ENCODE results near the gene CCDC142.

CCDC142 gene

GRCh38 chr2:74454654-74455511 lies 27.9 kb downstream of the CCDC142 start, which contains the start of gene INO80B:
TSS of gene INO80B (plus strand) at chr2:74455087. CDS start at chr2:74455117, 30 bp downstream.
- H3K79me1 ChIP-seq (replicated peaks; ENCODE audit: low read length, poor library complexity, severe bottlenecking) = peaks cover 17% of the 10 kb centered on the region
- H3K27ac ChIP-seq (ENCODE audit: low read length, poor library complexity, severe bottlenecking) = peak within 1 kb of the TSS; percentile 10
- peak within 1 kb of the TSS; percentile 91 for H3K9ac ChIP-seq (ENCODE audit: low read length)
- H4K91ac ChIP-seq (ENCODE audit: low read length) = no peak within 1 kb of the TSS
- H3K4me2 ChIP-seq (ENCODE audit: low read length, poor library complexity, severe bottlenecking) = peak within 1 kb of the TSS; percentile 92
- H3K9me3 ChIP-seq (ENCODE audit: control insufficient read depth, low read length) = no peaks in the 10 kb centered on the region
- H2AFZ ChIP-seq (ENCODE audit: low read depth, low read length) = peak within 1 kb of the TSS; percentile 15
- peaks cover 11% of the 10 kb centered on the region for H3K4me1 ChIP-seq (ENCODE audit: control insufficient read depth, insufficient read depth, low read depth, low read length)
- H2BK15ac ChIP-seq (ENCODE audit: low read depth, poor library complexity, severe bottlenecking) = no peak within 1 kb of the TSS
- peaks cover 2 to 8% of the 10 kb centered on the region in 2 experiments for H3K36me3 ChIP-seq (ENCODE audit: control insufficient read depth in 1 of 2, insufficient read depth in 2 of 2, low read depth in 1 of 2, low read length in 2 of 2)
- no peak within 1 kb of the TSS for H3K4ac ChIP-seq (ENCODE audit: low read depth in 1 of 2, low read length in 2 of 2)
- no peaks in the 10 kb centered on the region for H3K27me3 ChIP-seq (ENCODE audit: control insufficient read depth in 1 of 2, insufficient read depth in 1 of 2, low read length in 2 of 2)
- H3K4me3 ChIP-seq (ENCODE audit: insufficient read depth in 1 of 2, low read depth in 1 of 2, low read length in 2 of 2) = peak within 1 kb of the TSS; percentile 61 to 94
- H2BK12ac ChIP-seq (ENCODE audit: low read length in 2 of 2) = no peak within 1 kb of the TSS
- DNase-seq = peak; percentile 98
- no peak within 1 kb of the TSS for H2BK5ac ChIP-seq (ENCODE audit: low read depth, low read length, poor library complexity, severe bottlenecking)
- H2BK120ac ChIP-seq (ENCODE audit: low read depth, low read length) = no peak within 1 kb of the TSS
- H2AK5ac ChIP-seq (ENCODE audit: low read length, severe bottlenecking) = no peak within 1 kb of the TSS
- WGBS = 2% methylated on average over 39 of the region's 40 CpGs
- no peak within 1 kb of the TSS for H3K14ac ChIP-seq (ENCODE audit: low read length in 2 of 2)
- H4K8ac ChIP-seq (ENCODE audit: low read length) = peak within 1 kb of the TSS; percentile 75
- peak within 1 kb of the TSS in 1 of 2 experiments; percentile 17 for H3K23ac ChIP-seq (ENCODE audit: low read length in 2 of 2)
- peak within 1 kb of the TSS in 1 of 2 experiments; percentile 51 for H3K18ac ChIP-seq (ENCODE audit: low read depth in 1 of 2, low read length in 2 of 2)

- Histone ChIP-seq H2BK12ac (ENCODE audit: low read length in 2 of 2) (no peak overlapping the region), H2AK5ac (ENCODE audit: low read length, severe bottlenecking) (no peak overlapping the region), H3K4me2 (ENCODE audit: low read length, poor library complexity, severe bottlenecking) (no peak overlapping the region), H2BK5ac (ENCODE audit: low read depth, low read length, poor library complexity, severe bottlenecking) (no peak overlapping the region), H3K27me3 (ENCODE audit: control insufficient read depth in 1 of 2, insufficient read depth in 1 of 2, low read length in 2 of 2) (no peaks in the 10 kb centered on the region), H2AFZ (ENCODE audit: low read depth, low read length) (no peak overlapping the region), H3K23ac (ENCODE audit: low read length in 2 of 2) (no peak overlapping the region), H2BK120ac (ENCODE audit: low read depth, low read length) (no peak overlapping the region), H3K9me3 (ENCODE audit: control insufficient read depth, low read length) (no peaks in the 10 kb centered on the region), H4K8ac (ENCODE audit: low read length) (no peak overlapping the region), H3K4ac (ENCODE audit: low read depth in 1 of 2, low read length in 2 of 2) (no peak overlapping the region), H3K4me1 (ENCODE audit: control insufficient read depth, insufficient read depth, low read depth, low read length) (peaks cover 6% of the 10 kb centered on the region), H3K79me1 (replicated peaks; ENCODE audit: low read length, poor library complexity, severe bottlenecking) (peaks cover 7% of the 10 kb centered on the region), H2BK15ac (ENCODE audit: low read depth, poor library complexity, severe bottlenecking) (no peak overlapping the region), H3K27ac (ENCODE audit: low read length, poor library complexity, severe bottlenecking) (no peak overlapping the region), H4K91ac (ENCODE audit: low read length) (no peak overlapping the region), H3K14ac (ENCODE audit: low read length in 2 of 2) (no peak overlapping the region), H3K4me3 (ENCODE audit: insufficient read depth in 1 of 2, low read depth in 1 of 2, low read length in 2 of 2) (no peak overlapping the region), H3K36me3 (ENCODE audit: control insufficient read depth in 1 of 2, insufficient read depth in 2 of 2, low read depth in 1 of 2, low read length in 2 of 2) (no peaks in the 10 kb centered on the region), H3K9ac (ENCODE audit: low read length) (no peak overlapping the region), H3K18ac (ENCODE audit: low read depth in 1 of 2, low read length in 2 of 2) (no peak overlapping the region)
- 84% methylated on average over 3 of the region's 3 CpGs for WGBS
- DNase-seq = no peak
Observed at GRCh38 chr2:74450570-74451190, 32.1 kb downstream of the CCDC142 start.

GRCh38 chr2:74448771-74449170 lies 34.0 kb downstream of the CCDC142 start:
- WGBS = 91% methylated on average over 1 of the region's 2 CpGs
- H3K14ac ChIP-seq (ENCODE audit: low read length in 2 of 2) = no peak overlapping the region
- no peak overlapping the region for H2BK5ac ChIP-seq (ENCODE audit: low read depth, low read length, poor library complexity, severe bottlenecking)
- H2BK12ac ChIP-seq (ENCODE audit: low read length in 2 of 2) = no peak overlapping the region
- H3K9ac ChIP-seq (ENCODE audit: low read length) = no peak overlapping the region
- no peak overlapping the region for H3K4me2 ChIP-seq (ENCODE audit: low read length, poor library complexity, severe bottlenecking)
- no peaks in the 10 kb centered on the region for H3K27me3 ChIP-seq (ENCODE audit: control insufficient read depth in 1 of 2, insufficient read depth in 1 of 2, low read length in 2 of 2)
- peaks cover 7% of the 10 kb centered on the region for H3K4me1 ChIP-seq (ENCODE audit: control insufficient read depth, insufficient read depth, low read depth, low read length)
- no peak overlapping the region for H4K8ac ChIP-seq (ENCODE audit: low read length)
- H2BK120ac ChIP-seq (ENCODE audit: low read depth, low read length) = no peak overlapping the region
- no peaks in the 10 kb centered on the region for H3K79me1 ChIP-seq (replicated peaks; ENCODE audit: low read length, poor library complexity, severe bottlenecking)
- no peak for DNase-seq
- H4K91ac ChIP-seq (ENCODE audit: low read length) = no peak overlapping the region
- H3K9me3 ChIP-seq (ENCODE audit: control insufficient read depth, low read length) = no peaks in the 10 kb centered on the region
- no peak overlapping the region for H3K27ac ChIP-seq (ENCODE audit: low read length, poor library complexity, severe bottlenecking)
- no peak overlapping the region for H3K18ac ChIP-seq (ENCODE audit: low read depth in 1 of 2, low read length in 2 of 2)
- H3K4me3 ChIP-seq (ENCODE audit: insufficient read depth in 1 of 2, low read depth in 1 of 2, low read length in 2 of 2) = no peak overlapping the region
- H3K36me3 ChIP-seq (ENCODE audit: control insufficient read depth in 1 of 2, insufficient read depth in 2 of 2, low read depth in 1 of 2, low read length in 2 of 2) = no peaks in the 10 kb centered on the region
- no peak overlapping the region for H3K4ac ChIP-seq (ENCODE audit: low read depth in 1 of 2, low read length in 2 of 2)
- no peak overlapping the region for H3K23ac ChIP-seq (ENCODE audit: low read length in 2 of 2)
- H2AK5ac ChIP-seq (ENCODE audit: low read length, severe bottlenecking) = no peak overlapping the region
- no peak overlapping the region for H2BK15ac ChIP-seq (ENCODE audit: low read depth, poor library complexity, severe bottlenecking)
- H2AFZ ChIP-seq (ENCODE audit: low read depth, low read length) = no peak overlapping the region

- Histone ChIP-seq H3K27ac (ENCODE audit: low read length, poor library complexity, severe bottlenecking) (no peak overlapping the region), H2AK5ac (ENCODE audit: low read length, severe bottlenecking) (no peak overlapping the region), H3K27me3 (ENCODE audit: control insufficient read depth in 1 of 2, insufficient read depth in 1 of 2, low read length in 2 of 2) (no peaks in the 10 kb centered on the region), H2BK120ac (ENCODE audit: low read depth, low read length) (no peak overlapping the region), H2BK5ac (ENCODE audit: low read depth, low read length, poor library complexity, severe bottlenecking) (no peak overlapping the region), H3K4me1 (ENCODE audit: control insufficient read depth, insufficient read depth, low read depth, low read length) (peaks cover 11% of the 10 kb centered on the region), H3K9ac (ENCODE audit: low read length) (no peak overlapping the region), H3K4me2 (ENCODE audit: low read length, poor library complexity, severe bottlenecking) (no peak overlapping the region), H3K18ac (ENCODE audit: low read depth in 1 of 2, low read length in 2 of 2) (no peak overlapping the region), H3K14ac (ENCODE audit: low read length in 2 of 2) (no peak overlapping the region), H2BK15ac (ENCODE audit: low read depth, poor library complexity, severe bottlenecking) (no peak overlapping the region), H3K4me3 (ENCODE audit: insufficient read depth in 1 of 2, low read depth in 1 of 2, low read length in 2 of 2) (no peak overlapping the region), H3K4ac (ENCODE audit: low read depth in 1 of 2, low read length in 2 of 2) (no peak overlapping the region), H3K9me3 (ENCODE audit: control insufficient read depth, low read length) (no peaks in the 10 kb centered on the region), H4K91ac (ENCODE audit: low read length) (no peak overlapping the region), H2AFZ (ENCODE audit: low read depth, low read length) (no peak overlapping the region), H3K79me1 (replicated peaks; ENCODE audit: low read length, poor library complexity, severe bottlenecking) (no peaks in the 10 kb centered on the region), H3K23ac (ENCODE audit: low read length in 2 of 2) (no peak overlapping the region), H3K36me3 (ENCODE audit: control insufficient read depth in 1 of 2, insufficient read depth in 2 of 2, low read depth in 1 of 2, low read length in 2 of 2) (no peaks in the 10 kb centered on the region), H4K8ac (ENCODE audit: low read length) (no peak overlapping the region), H2BK12ac (ENCODE audit: low read length in 2 of 2) (peak overlapping the region in 1 of 2 experiments; percentile 11)
- DNase-seq = no peak
- WGBS = 94% methylated on average over 1 of the region's 5 CpGs
Observed at GRCh38 chr2:74447230-74447999, 35.4 kb downstream of the CCDC142 start.
